H9 (cell line): ENCODE results near the gene KCNQ2. TPM values are rescaled to one million over a fixed set of nuclear protein-coding genes. Genes with fewer than 3 reads are reported as not detected.

Source experiments
- DNase-seq: peaks from one replicate; pipeline ENCODE4 v3.0.0-alpha.2; 2017
- H2AFZ ChIP-seq: one replicate; pipeline ENCODE4 v1.6.1; 2013; ENCODE audit warnings: mild to moderate bottlenecking, low read length, control low read depth, moderate library complexity
- H2AK5ac ChIP-seq: 2 replicates; pipeline ENCODE4 v1.6.1; 2013; ENCODE audit warnings: low read length, control low read depth, mixed read lengths; ENCODE audit not compliant: insufficient read length
- H2BK120ac ChIP-seq: one replicate; pipeline ENCODE4 v1.6.1; 2013; ENCODE audit warnings: low read depth, mild to moderate bottlenecking, low read length, control low read depth, inconsistent platforms; ENCODE audit not compliant: poor library complexity, severe bottlenecking
- H2BK12ac ChIP-seq: 2 replicates; pipeline ENCODE4 v1.6.1; 2013; ENCODE audit warnings: low read length, control low read depth, mixed read lengths, low read depth; ENCODE audit not compliant: insufficient read length
- H2BK15ac ChIP-seq: 2 replicates; pipeline ENCODE4 v1.6.1; 2013; ENCODE audit warnings: low read depth, low read length, control low read depth
- H2BK20ac ChIP-seq: one replicate; pipeline ENCODE4 v1.6.1; 2013; ENCODE audit warnings: low read depth, mild to moderate bottlenecking, low read length, control low read depth, inconsistent platforms; ENCODE audit not compliant: poor library complexity, severe bottlenecking
- H2BK5ac ChIP-seq: 2 replicates; pipeline ENCODE4 v1.6.1; 2013; ENCODE audit warnings: low read length, control low read depth, mixed read lengths; ENCODE audit not compliant: insufficient read length
- H3K14ac ChIP-seq: 2 replicates; pipeline ENCODE4 v1.6.1; 2013; ENCODE audit warnings: low read length, control low read depth; ENCODE audit not compliant: insufficient read depth
- H3K18ac ChIP-seq: 2 replicates; pipeline ENCODE4 v1.6.1; 2013; ENCODE audit warnings: low read depth, mild to moderate bottlenecking, mixed read lengths, low read length, control low read depth; ENCODE audit not compliant: insufficient read length
- H3K23ac ChIP-seq: 2 replicates; pipeline ENCODE4 v1.6.1; 2013; ENCODE audit warnings: low read length, control low read depth, mixed read lengths, low read depth; ENCODE audit not compliant: insufficient read length
- H3K23me2 ChIP-seq: 2 replicates; pipeline ENCODE4 v1.6.1; 2013; ENCODE audit warnings: low read depth, mild to moderate bottlenecking, mixed read lengths, low read length, control low read depth; ENCODE audit not compliant: insufficient read length, poor library complexity, severe bottlenecking
- H3K27ac ChIP-seq: 2 replicates; pipeline ENCODE4 v1.5.1; 2013; ENCODE audit warnings: low read length, control low read depth, mixed read lengths, low read depth; ENCODE audit not compliant: insufficient read length
- H3K27me3 ChIP-seq: 2 replicates; pipeline ENCODE4 v1.6.1; 2013; ENCODE audit warnings: low read length, control low read depth, inconsistent platforms; ENCODE audit not compliant: insufficient read depth
- H3K4ac ChIP-seq: 2 replicates; pipeline ENCODE4 v1.6.1; 2013; ENCODE audit warnings: low read depth, mild to moderate bottlenecking, control low read depth, inconsistent platforms, low read length, moderate library complexity
- H3K4me1 ChIP-seq: 2 replicates; pipeline ENCODE4 v1.6.1; 2013; ENCODE audit warnings: low read length, control low read depth, inconsistent platforms; ENCODE audit not compliant: insufficient read depth
- H3K4me2 ChIP-seq: 2 replicates; pipeline ENCODE4 v1.6.1; 2013; ENCODE audit warnings: low read length, control low read depth, mixed read lengths; ENCODE audit not compliant: insufficient read length, insufficient read depth
- H3K56ac ChIP-seq: 2 replicates; pipeline ENCODE4 v1.6.1; 2013; ENCODE audit warnings: low read depth, mild to moderate bottlenecking, mixed read lengths, low read length, control low read depth; ENCODE audit not compliant: insufficient read length
- H3K79me1 ChIP-seq: 2 replicates; pipeline ENCODE4 v1.6.1; 2013; ENCODE audit warnings: low read depth, mild to moderate bottlenecking, moderate library complexity, low read length, control low read depth, inconsistent platforms; ENCODE audit not compliant: insufficient read depth, poor library complexity, severe bottlenecking
- H3K79me2 ChIP-seq: 2 replicates; pipeline ENCODE4 v1.6.1; 2013; ENCODE audit warnings: low read length, control low read depth, inconsistent platforms; ENCODE audit not compliant: insufficient read depth
- H3K9ac ChIP-seq: 2 replicates; pipeline ENCODE4 v1.6.1; 2013; ENCODE audit warnings: low read length, control low read depth, mixed read lengths; ENCODE audit not compliant: insufficient read length; ENCODE audit errors: extremely low read depth
- H3K9me3 ChIP-seq: one replicate; pipeline ENCODE4 v1.6.1; 2013; ENCODE audit warnings: low read depth, low read length, inconsistent platforms; ENCODE audit not compliant: control insufficient read depth
- H3T11ph ChIP-seq: one replicate; pipeline ENCODE4 v1.6.1; 2013; ENCODE audit warnings: mild to moderate bottlenecking, low read length, control low read depth, inconsistent platforms
- H4K20me1 ChIP-seq: one replicate; pipeline ENCODE4 v1.6.1; 2013; ENCODE audit not compliant: control insufficient read depth, insufficient read length, insufficient read depth
- H4K5ac ChIP-seq: 2 replicates; pipeline ENCODE4 v1.6.1; 2013; ENCODE audit warnings: low read depth, mild to moderate bottlenecking, mixed read lengths, low read length, control low read depth; ENCODE audit not compliant: insufficient read length
- H4K8ac ChIP-seq: replicated peaks from 2 replicates; pipeline ENCODE4 v1.6.1; 2013; ENCODE audit warnings: low read length, control low read depth, mixed read lengths, low read depth; ENCODE audit not compliant: insufficient read length
- H4K91ac ChIP-seq: 2 replicates; pipeline ENCODE4 v1.6.1; 2013; ENCODE audit warnings: low read depth, mild to moderate bottlenecking, moderate library complexity, mixed read lengths, low read length, control low read depth; ENCODE audit not compliant: insufficient read length
- H3K27ac Mint-ChIP-seq, 3 experiments: 2 replicates in 2 of 3; 3 replicates in 1 of 3; pipeline ENCODE4 v1.8.0; 2020 to 2021; ENCODE audit warnings: mixed read lengths in 3 of 3, mild to moderate bottlenecking in 1 of 3, moderate library complexity in 1 of 3
- H3K27me3 Mint-ChIP-seq: 2 replicates; pipeline ENCODE4 v1.8.0; 2021; ENCODE audit warnings: low read depth, mild to moderate bottlenecking, moderate library complexity, mixed read lengths
- H3K36me3 Mint-ChIP-seq, 3 experiments: 2 replicates in 2 of 3; 3 replicates in 1 of 3; pipeline ENCODE4 v1.8.0; 2020 to 2021; ENCODE audit warnings: low read depth in 3 of 3, mixed read lengths in 3 of 3; ENCODE audit not compliant: insufficient read depth in 1 of 3
- H3K4me1 Mint-ChIP-seq, 2 experiments: 2 replicates each; pipeline ENCODE4 v1.8.0; 2020; ENCODE audit warnings: mixed read lengths in 2 of 2
- H3K4me3 Mint-ChIP-seq, 2 experiments: 2 replicates in 1 of 2; 3 replicates in 1 of 2; pipeline ENCODE4 v1.8.0; 2020 to 2021; ENCODE audit warnings: mild to moderate bottlenecking in 2 of 2, mixed read lengths in 2 of 2, moderate library complexity in 1 of 2
- H3K9me3 Mint-ChIP-seq, 2 experiments: 2 replicates in 1 of 2; 3 replicates in 1 of 2; pipeline ENCODE4 v1.8.0; 2020; ENCODE audit warnings: mild to moderate bottlenecking in 2 of 2, mixed read lengths in 2 of 2, moderate library complexity in 1 of 2
- WGBS: extraction: QIAGEN DNeasy Blood & Tissue Kit; methylation state at CpG from one replicate; pipeline ENCODE4 v1.1.7; 2013; ENCODE audit warnings: missing lambda C conversion rate, low lambda C conversion rate, mixed read lengths; ENCODE audit not compliant: insufficient read length; ENCODE audit errors: extremely low coverage; 5-methylcytosine and 5-hydroxymethylcytosine counted together
- total RNA-seq: library from RNA; stranded (reverse); gene quantifications from 2 replicates; pipeline ENCODE4 v1.2.1, GENCODE V29; 2021
- TF ChIP-seq, protein P1 (sequence below): fragments of 200-600 bp; sonication (generic); conservative IDR thresholded peaks from 3 replicates; pipeline ENCODE4 v1.8.0; 2021; ENCODE audit warnings: antibody characterized with exemption, mild to moderate bottlenecking

Gene KCNQ2
- total RNA-seq, 1 experiment from 2014 or later: 69.2 TPM

DNA sequence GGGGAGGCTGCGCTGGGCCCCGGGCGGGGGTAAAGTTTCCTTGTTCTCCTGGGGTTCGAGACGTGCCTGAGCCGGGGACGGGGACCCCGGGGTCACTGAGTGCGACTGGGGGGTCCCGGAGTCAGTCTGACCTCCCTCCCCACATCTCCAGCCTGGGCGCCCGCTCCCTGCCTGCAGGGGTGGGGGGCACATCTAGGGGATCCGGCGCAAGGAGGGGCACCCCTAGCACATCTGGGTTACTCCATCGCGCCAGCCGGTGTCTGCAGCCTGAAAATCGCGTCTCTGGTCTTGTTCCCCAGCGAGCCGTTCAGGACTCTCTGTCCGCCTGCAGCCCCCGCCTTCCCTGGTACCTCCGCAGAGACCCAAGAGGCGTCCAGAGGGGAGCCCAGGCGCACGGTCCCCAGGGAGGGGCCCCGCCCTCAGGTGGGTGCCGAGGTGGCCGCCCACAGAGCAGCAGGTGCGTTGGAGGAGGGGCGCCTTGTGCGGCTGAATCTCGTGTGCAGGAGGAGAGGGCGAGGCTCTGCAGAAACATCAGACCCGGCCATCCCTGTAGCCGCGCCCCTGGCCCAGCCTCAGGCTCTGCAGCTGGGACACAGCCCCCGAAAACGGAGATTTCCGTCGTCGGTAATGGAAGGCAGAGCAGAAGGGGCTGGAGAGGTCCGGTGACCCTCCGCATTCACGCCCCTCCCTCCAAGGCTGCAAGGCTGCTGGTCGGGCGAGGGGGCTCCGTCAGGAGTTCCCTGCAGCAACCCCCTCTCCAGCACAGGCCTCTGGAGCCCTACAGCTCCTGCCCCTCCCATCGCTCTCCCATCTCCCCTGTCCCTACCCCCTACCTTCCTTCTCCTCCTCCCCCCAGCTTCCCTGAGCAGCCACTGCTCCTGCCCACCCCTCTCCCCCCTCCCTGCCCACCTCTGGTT is 110.7 kb downstream of the KCNQ2 start:
- Histone ChIP-seq H3K18ac (no peak overlapping the region), H3K4me1 (no peaks in the 10 kb centered on the region; the same call in 1 of the 2 replicates), H3K27ac (no peak overlapping the region), H3T11ph (no peak overlapping the region), H2BK120ac (no peak overlapping the region), H2AFZ (no peak overlapping the region), H2BK5ac (no peak overlapping the region), H2AK5ac (no peak overlapping the region), H3K23me2 (peaks cover 6% of the 10 kb centered on the region), H4K8ac (no peak overlapping the region), H2BK20ac (no peak overlapping the region), H3K79me1 (no peaks in the 10 kb centered on the region), H4K5ac (no peak overlapping the region), H3K4me2 (peak overlapping the region; percentile 37), H3K4ac (no peak overlapping the region), H3K79me2 (no peaks in the 10 kb centered on the region), H2BK15ac (no peak overlapping the region), H4K91ac (no peak overlapping the region), H4K20me1 (no peaks in the 10 kb centered on the region), H3K9me3 (no peaks in the 10 kb centered on the region), H2BK12ac (no peak overlapping the region), H3K56ac (no peak overlapping the region), H3K9ac (no peak overlapping the region), H3K27me3 (no peaks in the 10 kb centered on the region; the same call in 1 of the 2 replicates), H3K14ac (no peak overlapping the region; the same call in 1 of the 2 replicates), H3K23ac (no peak overlapping the region)
- Mint-ChIP-seq H3K4me1 (peaks cover 10 to 26% of the 10 kb centered on the region in 2 experiments), H3K4me3 (peak overlapping the region; percentile 30 to 69; a peak in 4 of 5 replicates), H3K36me3 (no peaks in the 10 kb centered on the region), H3K9me3 (no peaks in the 10 kb centered on the region; a peak in 1 of 5 replicates), H3K27me3 (peaks cover 39% of the 10 kb centered on the region), H3K27ac (no peak overlapping the region)
- TF ChIP-seq, protein P1, sequence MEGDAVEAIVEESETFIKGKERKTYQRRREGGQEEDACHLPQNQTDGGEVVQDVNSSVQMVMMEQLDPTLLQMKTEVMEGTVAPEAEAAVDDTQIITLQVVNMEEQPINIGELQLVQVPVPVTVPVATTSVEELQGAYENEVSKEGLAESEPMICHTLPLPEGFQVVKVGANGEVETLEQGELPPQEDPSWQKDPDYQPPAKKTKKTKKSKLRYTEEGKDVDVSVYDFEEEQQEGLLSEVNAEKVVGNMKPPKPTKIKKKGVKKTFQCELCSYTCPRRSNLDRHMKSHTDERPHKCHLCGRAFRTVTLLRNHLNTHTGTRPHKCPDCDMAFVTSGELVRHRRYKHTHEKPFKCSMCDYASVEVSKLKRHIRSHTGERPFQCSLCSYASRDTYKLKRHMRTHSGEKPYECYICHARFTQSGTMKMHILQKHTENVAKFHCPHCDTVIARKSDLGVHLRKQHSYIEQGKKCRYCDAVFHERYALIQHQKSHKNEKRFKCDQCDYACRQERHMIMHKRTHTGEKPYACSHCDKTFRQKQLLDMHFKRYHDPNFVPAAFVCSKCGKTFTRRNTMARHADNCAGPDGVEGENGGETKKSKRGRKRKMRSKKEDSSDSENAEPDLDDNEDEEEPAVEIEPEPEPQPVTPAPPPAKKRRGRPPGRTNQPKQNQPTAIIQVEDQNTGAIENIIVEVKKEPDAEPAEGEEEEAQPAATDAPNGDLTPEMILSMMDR: no peak
- no CpG with 5 or more reads among the region's 50 CpGs for WGBS
- peak; percentile 67 for DNase-seq
